H1 (cell line): ENCODE measurements around the gene CSNK2B. TPM values are rescaled to one million over a fixed set of nuclear protein-coding genes. Genes with fewer than 3 reads are reported as not detected.

Experiments used
- CTCF ChIA-PET: fragments of 300-600 bp; sonication (Branson Sonifier 250); formaldehyde crosslinking; loops from one replicate; lab custom pipeline; 2021; ENCODE audit not compliant: partially characterized antibody; lab: Charles Lee
- POLR2A ChIA-PET: fragments of 300-600 bp; sonication (Branson Sonifier 250); formaldehyde crosslinking; loops from one replicate; lab custom pipeline; 2021; ENCODE audit warnings: inconsistent platforms; ENCODE audit not compliant: partially characterized antibody; lab: Charles Lee
- DNase-seq, 2 experiments: peaks; one replicate each; pipeline versions ENCODE4 v3.0.0 to v3.0.0-alpha.2; 2010 to 2022; ENCODE audit warnings: low spot score in 2 of 2, low read depth in 1 of 2, mixed read lengths in 1 of 2
- FAIRE-seq: peaks from 2 replicates; lab custom pipeline; 2011; peaks lifted over from hg19 to GRCh38; lab: Jason Lieb, UNC
- H2AFZ ChIP-seq: 2 replicates; pipeline ENCODE4 v1.8.1; 2012; ENCODE audit warnings: low read length, inconsistent platforms
- H2AK5ac ChIP-seq: 2 replicates; pipeline ENCODE4 v1.6.1; 2013; ENCODE audit warnings: low read depth, low read length
- H2BK120ac ChIP-seq: replicated peaks from 2 replicates; pipeline ENCODE3; 2013; ENCODE audit warnings: low read depth, low read length, inconsistent platforms
- H2BK12ac ChIP-seq: 2 replicates; pipeline ENCODE4 v1.6.1; 2013; ENCODE audit warnings: low read depth, low read length
- H2BK15ac ChIP-seq: 2 replicates; pipeline ENCODE4 v1.6.1; 2013; ENCODE audit warnings: low read length
- H2BK20ac ChIP-seq: 2 replicates; pipeline ENCODE4 v1.6.1; 2013; ENCODE audit warnings: low read length
- H2BK5ac ChIP-seq: 2 replicates; pipeline ENCODE4 v1.6.1; 2013; ENCODE audit warnings: low read depth, low read length
- H3K14ac ChIP-seq: 2 replicates; pipeline ENCODE4 v1.6.1; 2013; ENCODE audit warnings: inconsistent platforms; ENCODE audit not compliant: insufficient read length
- H3K18ac ChIP-seq: 2 replicates; pipeline ENCODE4 v1.6.1; 2013; ENCODE audit warnings: low read length; ENCODE audit errors: extremely low read depth
- H3K23ac ChIP-seq: 2 replicates; pipeline ENCODE4 v1.6.1; 2013; ENCODE audit warnings: inconsistent platforms; ENCODE audit not compliant: insufficient read length
- H3K23me2 ChIP-seq: 2 replicates; pipeline ENCODE4 v1.6.1; 2013; ENCODE audit warnings: low read depth, low read length
- H3K27ac ChIP-seq: 2 replicates; pipeline ENCODE4 v1.6.1; 2011; ENCODE audit warnings: low read depth, low read length, inconsistent platforms
- H3K27me3 ChIP-seq, 4 experiments: replicated peaks in 1 of 4; 1 replicate in 1 of 4; 2 replicates in 3 of 4; pipeline versions ENCODE4 v1.6.1 to v1.8.1; 2011 to 2013; ENCODE audit warnings: low read length in 3 of 4, mild to moderate bottlenecking in 3 of 4, inconsistent platforms in 2 of 4, mixed read lengths in 2 of 4, moderate library complexity in 1 of 4; ENCODE audit not compliant: control insufficient read depth in 3 of 4, insufficient read depth in 3 of 4; ENCODE audit errors: extremely low read depth in 1 of 4
- H3K36me3 ChIP-seq, 4 experiments: 2 replicates each; pipeline versions ENCODE4 v1.6.1 to v1.8.1; 2011 to 2013; ENCODE audit warnings: mild to moderate bottlenecking in 4 of 4, low read length in 3 of 4, moderate library complexity in 2 of 4, control low read depth in 1 of 4, inconsistent platforms in 1 of 4; ENCODE audit not compliant: insufficient read depth in 4 of 4, control insufficient read depth in 2 of 4
- H3K4ac ChIP-seq: replicated peaks from 2 replicates; pipeline ENCODE3; 2013; ENCODE audit warnings: low read length, low read depth, mixed read lengths, inconsistent platforms; ENCODE audit not compliant: insufficient read length
- H3K4me1 ChIP-seq, 4 experiments: replicated peaks in 1 of 4; 1 replicate in 1 of 4; 2 replicates in 3 of 4; pipeline versions ENCODE4 v1.6.1 to v1.8.1; 2011 to 2013; ENCODE audit warnings: low read length in 3 of 4, inconsistent platforms in 2 of 4, mixed read lengths in 1 of 4; ENCODE audit not compliant: insufficient read depth in 4 of 4, control insufficient read depth in 3 of 4
- H3K4me2 ChIP-seq, 2 experiments: 2 replicates each; pipeline versions ENCODE4 v1.6.1 to v1.8.1; 2011 to 2013; ENCODE audit warnings: low read depth in 2 of 2, low read length in 2 of 2, control low read depth in 1 of 2, inconsistent platforms in 1 of 2, mild to moderate bottlenecking in 1 of 2; ENCODE audit not compliant: insufficient read depth in 1 of 2
- H3K4me3 ChIP-seq, 4 experiments: fragments of 200-600, 300-600 bp in 1 of 4; sonication (generic), shearing (Covaris generic), sonication (Bioruptor Twin) in 1 of 4; 2 replicates each; pipeline versions ENCODE4 v1.5.1 to v1.8.1; 2011 to 2016; ENCODE audit warnings: low read length in 4 of 4, low read depth in 3 of 4, control low read depth in 2 of 4, inconsistent platforms in 2 of 4, mild to moderate bottlenecking in 2 of 4, mixed read lengths in 1 of 4, moderate library complexity in 1 of 4; ENCODE audit not compliant: insufficient read depth in 2 of 4; ENCODE audit errors: extremely low read depth in 1 of 4
- H3K56ac ChIP-seq: replicated peaks from 2 replicates; pipeline ENCODE3; 2013; ENCODE audit warnings: low read depth, mild to moderate bottlenecking, mixed read lengths, low read length, inconsistent platforms; ENCODE audit not compliant: insufficient read length
- H3K79me1 ChIP-seq: 2 replicates; pipeline ENCODE4 v1.6.1; 2013; ENCODE audit warnings: low read depth, low read length, control low read depth
- H3K79me2 ChIP-seq, 2 experiments: 2 replicates each; pipeline versions ENCODE4 v1.6.1 to v1.8.1; 2012 to 2013; ENCODE audit warnings: low read length in 2 of 2, mild to moderate bottlenecking in 2 of 2, inconsistent platforms in 1 of 2; ENCODE audit not compliant: insufficient read depth in 2 of 2, control insufficient read depth in 1 of 2
- H3K9ac ChIP-seq, 4 experiments: replicated peaks in 1 of 4; 1 replicate in 1 of 4; 2 replicates in 3 of 4; pipeline versions ENCODE4 v1.6.1 to v1.8.1; 2011 to 2013; ENCODE audit warnings: low read depth in 3 of 4, low read length in 3 of 4, control low read depth in 2 of 4, mild to moderate bottlenecking in 2 of 4, moderate library complexity in 2 of 4, inconsistent platforms in 1 of 4; ENCODE audit errors: extremely low read depth in 1 of 4
- H3K9me3 ChIP-seq, 2 experiments: 2 replicates each; pipeline versions ENCODE4 v1.6.1 to v1.8.1; 2012 to 2013; ENCODE audit warnings: mild to moderate bottlenecking in 2 of 2, moderate library complexity in 2 of 2, control low read depth in 1 of 2, inconsistent platforms in 1 of 2, low read depth in 1 of 2, low read length in 1 of 2, mixed read lengths in 1 of 2; ENCODE audit not compliant: insufficient read depth in 2 of 2
- H4K20me1 ChIP-seq, 2 experiments: replicated peaks in 1 of 2; 2 replicates each; pipeline versions ENCODE3 to v1.8.1; 2011 to 2013; ENCODE audit warnings: inconsistent platforms in 2 of 2, low read length in 2 of 2, mild to moderate bottlenecking in 1 of 2; ENCODE audit not compliant: insufficient read depth in 2 of 2, control insufficient read depth in 1 of 2
- H4K5ac ChIP-seq: 2 replicates; pipeline ENCODE4 v1.6.1; 2013; ENCODE audit warnings: low read length, low read depth, mixed read lengths, inconsistent platforms; ENCODE audit not compliant: insufficient read length
- H4K8ac ChIP-seq: 2 replicates; pipeline ENCODE4 v1.8.0; 2013; ENCODE audit warnings: mild to moderate bottlenecking, moderate library complexity, low read length, inconsistent platforms; ENCODE audit not compliant: insufficient read depth; ENCODE audit errors: extremely low read depth
- H4K91ac ChIP-seq: replicated peaks from 2 replicates; pipeline ENCODE3; 2013; ENCODE audit warnings: low read length, mixed read lengths, inconsistent platforms; ENCODE audit not compliant: insufficient read length
- RXRA ChIP-seq: IDR thresholded peaks from 2 replicates; pipeline ENCODE4 v1.6.1; 2011; ENCODE audit warnings: low read depth, mild to moderate bottlenecking, low read length, moderate library complexity; ENCODE audit not compliant: insufficient read depth
- SAP30 ChIP-seq: fragments of 300-600 bp; sonication (generic); IDR thresholded peaks from 2 replicates; pipeline ENCODE4 v1.7.1; 2012; ENCODE audit warnings: low read length, moderate library complexity, mild to moderate bottlenecking, inconsistent platforms; ENCODE audit not compliant: insufficient read depth, insufficient replicate concordance
- SIN3A ChIP-seq, 2 experiments: IDR thresholded peaks in 1 of 2; conservative IDR thresholded peaks in 1 of 2; 2 replicates each; pipeline ENCODE4 v1.6.1; 2011 to 2012; ENCODE audit warnings: low read length in 2 of 2, improper control_type of control experiment in 1 of 2, low read depth in 1 of 2, mild to moderate bottlenecking in 1 of 2
- SP2 ChIP-seq: IDR thresholded peaks from 2 replicates; pipeline ENCODE4 v1.6.1; 2012; ENCODE audit warnings: mild to moderate bottlenecking, low read length, inconsistent platforms
- SP4 ChIP-seq: IDR thresholded peaks from 2 replicates; pipeline ENCODE4 v1.6.1; 2012; ENCODE audit warnings: low read length, inconsistent platforms
- TEAD4 ChIP-seq: IDR thresholded peaks from 2 replicates; pipeline ENCODE4 v1.6.1; 2012; ENCODE audit warnings: low read depth, low read length, inconsistent platforms, mixed read lengths
- WGBS, 2 experiments: shearing (Covaris generic) in 1 of 2; methylation state at CpG; one replicate each; pipeline versions ENCODE4 v1.1.6 to v1.1.7; 2013 to 2015; ENCODE audit warnings: low lambda C conversion rate in 2 of 2, mixed read lengths in 2 of 2, inconsistent platforms in 1 of 2, low coverage in 1 of 2, missing lambda C conversion rate in 1 of 2; ENCODE audit not compliant: insufficient replicate concordance in 2 of 2, insufficient coverage in 1 of 2, insufficient read length in 1 of 2; ENCODE audit errors: extremely low coverage in 1 of 2, missing lambda C conversion rate in 1 of 2; 5-methylcytosine and 5-hydroxymethylcytosine counted together
- polyA plus RNA-seq, 7 experiments: library from polyadenylated mRNA; depleted of rRNA in 3 of 7; stranded (reverse) in 5 of 7; unstranded in 2 of 7; fragments of >200 nt in 5 of 7; fragments of 200-250 nt in 2 of 7; gene quantifications; 1 replicate in 5 of 7; 2 replicates in 1 of 7; 4 replicates in 1 of 7; pipeline versions ENCODE4 v1.2.1 to v1.2.3, GENCODE V29; 2011 to 2013; ENCODE audit warnings: missing spikeins in 2 of 7, mixed read lengths in 2 of 7
- total RNA-seq: library from RNA; stranded (reverse); fragmentation: NEBNext Ultra II Directional; extraction: Animal tissue kit (Norgen Biotek cat#: 25700); gene quantifications from 2 replicates; pipeline ENCODE4 v1.2.1, GENCODE V29; 2021
- TF ChIP-seq, protein P1 (sequence below): IDR thresholded peaks from 2 replicates; pipeline ENCODE4 v1.6.1; 2012; ENCODE audit warnings: low read length, inconsistent platforms

The CSNK2B gene
- total and polyA plus RNA-seq, 2 of the 8 experiments (the other 6 are each of a cell fraction or from before 2014, with no cell fraction given): 169 to 208 TPM

DNA sequence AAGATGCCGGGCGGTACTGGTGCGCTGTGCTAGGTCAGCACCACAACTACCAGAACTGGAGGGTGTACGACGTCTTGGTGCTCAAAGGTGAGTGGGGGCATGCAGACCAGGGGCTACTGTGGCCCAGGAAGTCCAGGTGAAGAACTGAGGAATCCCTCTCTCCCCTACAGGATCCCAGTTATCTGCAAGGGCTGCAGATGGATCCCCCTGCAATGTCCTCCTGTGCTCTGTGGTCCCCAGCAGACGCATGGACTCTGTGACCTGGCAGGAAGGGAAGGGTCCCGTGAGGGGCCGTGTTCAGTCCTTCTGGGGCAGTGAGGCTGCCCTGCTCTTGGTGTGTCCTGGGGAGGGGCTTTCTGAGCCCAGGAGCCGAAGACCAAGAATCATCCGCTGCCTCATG lies 41.8 kb downstream of the CSNK2B start:
- H2BK120ac ChIP-seq: no peak overlapping the region
- H3K27ac ChIP-seq: no peak overlapping the region
- H2BK5ac ChIP-seq: no peak overlapping the region
- no peak overlapping the region for H2BK20ac ChIP-seq
- H3K23ac ChIP-seq: no peak overlapping the region
- H3K9me3 ChIP-seq: no peaks in the 10 kb centered on the region
- peaks cover 5% of the 10 kb centered on the region; the same call in 1 of the 2 replicates for H3K23me2 ChIP-seq
- H2AFZ ChIP-seq: no peak overlapping the region
- H3K27me3 ChIP-seq: no peaks in the 10 kb centered on the region
- WGBS, 2 experiments: 89% methylated on average over 10 of the region's 10 CpGs; no CpG with 5 or more reads in 1 of the 2 experiments
- H3K4me2 ChIP-seq: no peak overlapping the region
- no peak overlapping the region for H2BK15ac ChIP-seq
- H3K79me2 ChIP-seq: no peaks in the 10 kb centered on the region
- no peak overlapping the region for H3K18ac ChIP-seq
- H4K91ac ChIP-seq: no peak overlapping the region
- CTCF ChIA-PET: interaction anchor here (1.6 kb wide), 1 partner anchor 8 kb away, joined by 6 read pairs; the partner anchor contains the start of gene LY6G6D
- FAIRE-seq (no peak), DNase-seq (no peak)
- no peak overlapping the region for H2BK12ac ChIP-seq
- H3K14ac ChIP-seq: no peak overlapping the region
- no peak overlapping the region for H3K9ac ChIP-seq
- H4K8ac ChIP-seq: no peak overlapping the region
- no peaks in the 10 kb centered on the region for H3K79me1 ChIP-seq
- TF ChIP-seq SAP30: no peak
- no peak for TF ChIP-seq SIN3A (conservative IDR thresholded peaks at IDR 0.05 in 1 of 2, IDR thresholded peaks at IDR 0.05 in 1 of 2; ENCODE audit: low read depth in 1 of 2, low read length in 2 of 2)
- TF ChIP-seq SP4: no peak
- TF ChIP-seq RXRA: no peak
- no peak for TF ChIP-seq TEAD4
- TF ChIP-seq SP2: no peak
- TF ChIP-seq, protein P1, sequence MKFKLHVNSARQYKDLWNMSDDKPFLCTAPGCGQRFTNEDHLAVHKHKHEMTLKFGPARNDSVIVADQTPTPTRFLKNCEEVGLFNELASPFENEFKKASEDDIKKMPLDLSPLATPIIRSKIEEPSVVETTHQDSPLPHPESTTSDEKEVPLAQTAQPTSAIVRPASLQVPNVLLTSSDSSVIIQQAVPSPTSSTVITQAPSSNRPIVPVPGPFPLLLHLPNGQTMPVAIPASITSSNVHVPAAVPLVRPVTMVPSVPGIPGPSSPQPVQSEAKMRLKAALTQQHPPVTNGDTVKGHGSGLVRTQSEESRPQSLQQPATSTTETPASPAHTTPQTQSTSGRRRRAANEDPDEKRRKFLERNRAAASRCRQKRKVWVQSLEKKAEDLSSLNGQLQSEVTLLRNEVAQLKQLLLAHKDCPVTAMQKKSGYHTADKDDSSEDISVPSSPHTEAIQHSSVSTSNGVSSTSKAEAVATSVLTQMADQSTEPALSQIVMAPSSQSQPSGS: no peak
- TF ChIP-seq, all 59 proteins: peak for 0
- no peaks in the 10 kb centered on the region for H3K36me3 ChIP-seq
- no peaks in the 10 kb centered on the region for H4K20me1 ChIP-seq
- POLR2A ChIA-PET: no interaction called here
- peaks cover 0 to 4% (median 0%) of the 10 kb centered on the region in 4 experiments; a peak in 1 of 7 replicates for H3K4me1 ChIP-seq
- H3K4ac ChIP-seq: no peak overlapping the region
- H2AK5ac ChIP-seq: no peak overlapping the region
- no peak overlapping the region for H3K4me3 ChIP-seq
- H4K5ac ChIP-seq: no peak overlapping the region
- no peak overlapping the region for H3K56ac ChIP-seq
